Testis (tissue), 3 donors: ENCODE measurements around the gene CLIP2. TPM values are rescaled to one million over a fixed set of nuclear protein-coding genes. Genes with fewer than 3 reads are reported as not detected.

Experiments
- DNase-seq: peaks from one replicate; pipeline ENCODE4 v3.0.0-alpha.2; 2019
- H3K27ac ChIP-seq, 2 donors: fragments of 200-600 bp; sonication (generic); one replicate each; pipeline ENCODE4 v1.5.1; 2019
- H3K27me3 ChIP-seq: fragments of 200-600 bp; sonication (generic); one replicate; pipeline ENCODE4 v1.5.1; 2019
- H3K36me3 ChIP-seq: fragments of 200-600 bp; sonication (generic); one replicate; pipeline ENCODE4 v1.5.1; 2017; ENCODE audit warnings: low read depth; ENCODE audit errors: missing control alignments
- H3K4me1 ChIP-seq: fragments of 200-600 bp; sonication (generic); one replicate; pipeline ENCODE4 v1.5.1; 2019
- H3K4me3 ChIP-seq, 2 donors: fragments of 200-600 bp; sonication (generic); one replicate each; pipeline ENCODE4 v1.5.1; 2017 to 2019
- H3K9me3 ChIP-seq: fragments of 200-600 bp; sonication (generic); one replicate; pipeline ENCODE4 v1.5.1; 2017
- CTCF ChIP-seq, 3 experiments: fragments of 450-650 bp in 2 of 3; fragments of 200-600 bp in 1 of 3; sonication (generic) in 1 of 3; IDR thresholded peaks; one replicate each; pipeline ENCODE4 v1.5.1; 2016 to 2019; ENCODE audit warnings: antibody characterized with exemption in 3 of 3, mild to moderate bottlenecking in 2 of 3, moderate library complexity in 1 of 3
- POLR2A ChIP-seq: fragments of 450-650 bp; IDR thresholded peaks from one replicate; pipeline ENCODE4 v1.6.1; 2017; ENCODE audit warnings: antibody characterized with exemption, mild to moderate bottlenecking, moderate library complexity
- WGBS, 2 donors: methylation state at CpG; one replicate each; pipeline ENCODE4 v1.1.5; 2018; 5-methylcytosine and 5-hydroxymethylcytosine counted together
- intact Hi-C: fragments of 100-400 bp; cut with DNase I; formaldehyde crosslinking; loops from one replicate; pipeline ENCODE4 v1.15.1; 2023; ENCODE audit warnings: low total_unique reads
- polyA plus RNA-seq: library from polyadenylated mRNA; stranded (reverse); fragments of 350-450 nt; fragmentation: Illumina TruSeq; extraction: RNeasy Lipid Tissue Mini Kit (QIAGEN cat#74804); gene quantifications from one replicate; pipeline ENCODE4 v1.2.3, GENCODE V29; 2014; ENCODE audit warnings: low read depth, low replicate concordance; ENCODE audit not compliant: insufficient read depth
- total RNA-seq, 2 donors: library from RNA; depleted of rRNA; stranded (reverse); fragments of >200 nt; gene quantifications; one replicate each; pipeline ENCODE4 v1.2.3, GENCODE V29; 2016

The CLIP2 gene
- total and polyA plus RNA-seq, 3 donors from 2014 or later, result 8.5 to 19.8 (median 16.5) TPM

- no peak overlapping the region for H3K4me3 ChIP-seq
- no peak overlapping the region for H3K27ac ChIP-seq
- 64% methylated on average over 25 of the region's 27 CpGs; no CpG with 5 or more reads in 1 of the 2 donors for WGBS, 2 donors
Measured at GRCh38 chr7:74306004-74306729, 17.0 kb downstream of the CLIP2 start.

GRCh38 chr7:74306730-74307469 is 17.7 kb downstream of the CLIP2 start:
- Histone ChIP-seq H3K9me3 (no peaks in the 10 kb centered on the region), H3K27ac (no peak overlapping the region), H3K27me3 (no peaks in the 10 kb centered on the region), H3K4me3 (no peak overlapping the region), H3K4me1 (peaks cover 10% of the 10 kb centered on the region), H3K36me3 (no peaks in the 10 kb centered on the region)
- peak; percentile 22 for DNase-seq
- TF ChIP-seq POLR2A (no peak), CTCF (IDR thresholded peaks at IDR 0.05) (no peak)
- 25 to 43% methylated on average over 16 to 19 of the region's 20 CpGs for WGBS, 2 donors
- intact Hi-C loops, result no loop called here

More at GRCh38 chr7:74306004-74306729, 17.0 kb downstream of the CLIP2 start:
- TF ChIP-seq CTCF (IDR thresholded peaks at IDR 0.05) (no peak), POLR2A (no peak)
- H3K36me3 ChIP-seq, result no peaks in the 10 kb centered on the region
- no peaks in the 10 kb centered on the region for H3K9me3 ChIP-seq
- intact Hi-C loops, result no loop called here
- peaks cover 10% of the 10 kb centered on the region for H3K4me1 ChIP-seq
- H3K27me3 ChIP-seq, result no peaks in the 10 kb centered on the region
- no peak for DNase-seq

GRCh38 chr7:74307738-74308505 is 18.7 kb downstream of the CLIP2 start:
- Histone ChIP-seq H3K4me3 (no peak overlapping the region), H3K36me3 (no peaks in the 10 kb centered on the region), H3K27ac (no peak overlapping the region), H3K27me3 (no peaks in the 10 kb centered on the region), H3K9me3 (no peaks in the 10 kb centered on the region), H3K4me1 (peaks cover 10% of the 10 kb centered on the region)
- no peak for TF ChIP-seq CTCF (IDR thresholded peaks at IDR 0.05)
- no peak for TF ChIP-seq POLR2A
- 80 to 93% methylated on average over 7 to 10 of the region's 10 CpGs for WGBS, 2 donors
- intact Hi-C loops, result no loop called here
- no peak for DNase-seq

- 88 to 92% methylated on average over 6 of the region's 6 CpGs for WGBS, 2 donors
- intact Hi-C loops, result no loop called here
- TF ChIP-seq POLR2A (no peak), CTCF (IDR thresholded peaks at IDR 0.05) (no peak)
- Histone ChIP-seq H3K4me1 (peaks cover 10% of the 10 kb centered on the region), H3K27ac (no peak overlapping the region), H3K4me3 (no peak overlapping the region), H3K27me3 (no peaks in the 10 kb centered on the region), H3K36me3 (no peaks in the 10 kb centered on the region), H3K9me3 (no peaks in the 10 kb centered on the region)
- no peak for DNase-seq
Measured at GRCh38 chr7:74309181-74309580, 20.0 kb downstream of the CLIP2 start.
